Measurements from ENCODE around the gene BMP7. TPM values are rescaled to one million over a fixed set of nuclear protein-coding genes. Genes with fewer than 3 reads are reported as not detected.

Gene BMP7
- total and polyA plus RNA-seq, 2 donors (not counting 3 experiments of a cell fraction or from before 2014, with no cell fraction given) = not detected

DNA sequence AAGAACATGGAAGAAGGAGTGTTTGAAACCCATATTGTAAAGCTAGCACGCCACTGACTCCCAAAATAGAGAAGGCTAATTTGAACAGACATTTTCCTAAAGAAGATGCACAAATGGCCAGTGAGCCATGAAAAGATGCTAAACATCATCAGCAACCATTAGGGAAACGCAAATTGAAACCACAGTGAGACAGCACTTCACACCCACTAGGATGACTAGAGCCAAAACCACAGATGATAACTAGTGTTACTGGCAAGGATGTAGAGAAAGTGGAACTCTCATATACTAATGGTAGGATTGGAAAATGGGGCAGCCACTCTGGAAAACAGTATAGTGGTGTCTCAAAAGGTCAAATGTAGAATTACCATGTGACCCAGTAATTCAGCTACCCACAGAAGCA is 58.2 kb downstream of the BMP7 start:
- Histone ChIP-seq H4K20me1 (replicated peaks; ENCODE audit: control insufficient read depth, extremely low read depth, insufficient read depth, low read length) (no peaks in the 10 kb centered on the region), H3K79me2 (ENCODE audit: control insufficient read depth, insufficient read depth, low read length) (no peaks in the 10 kb centered on the region), H3K9ac (replicated peaks; ENCODE audit: extremely low read depth, insufficient read depth, low read length) (no peak overlapping the region), H3K9me1 (replicated peaks; ENCODE audit: control insufficient read depth, extremely low read depth, insufficient read depth, low read length) (no peaks in the 10 kb centered on the region), H2AFZ (ENCODE audit: low read depth, low read length) (no peak overlapping the region), H3K4me1 (ENCODE audit: control insufficient read depth, extremely low read depth, insufficient read depth, low read length) (no peaks in the 10 kb centered on the region), H3K9me3 (replicated peaks; ENCODE audit: control insufficient read depth, insufficient read depth, low read length) (no peaks in the 10 kb centered on the region), H3K27me3 (ENCODE audit: control insufficient read depth in 2 of 2, insufficient read depth in 2 of 2, low read length in 2 of 2) (no peaks in the 10 kb centered on the region), H3K36me3 (ENCODE audit: control insufficient read depth in 2 of 2, extremely low read depth in 1 of 2, insufficient read depth in 2 of 2, low read length in 2 of 2) (no peaks in the 10 kb centered on the region), H3K27ac (ENCODE audit: insufficient read depth, low read depth, low read length) (no peak overlapping the region), H3K4me3 (replicated peaks in 1 of 3; ENCODE audit: insufficient read depth in 1 of 3, low read depth in 1 of 3, low read length in 3 of 3) (no peak overlapping the region), H3K4me2 (ENCODE audit: insufficient read depth, low read length) (no peak overlapping the region)
- POLR2A ChIA-PET = no interaction called here
- dilution Hi-C loops (cut with MboI; ENCODE audit: extremely low pct_ligation_motif_present, low sequenced_read_pairs) (no loop called here), intact Hi-C loops (cut with micrococcal nuclease) (no loop called here)
- CTCF ChIA-PET = no interaction called here
- TF ChIP-seq CTCF (IDR thresholded peaks at IDR 0.05; ENCODE audit: extremely low read depth in 1 of 2, insufficient read depth in 1 of 2, low read depth in 1 of 2, low read length in 2 of 2) (no peak), EZH2 (IDR thresholded peaks at IDR 0.05; ENCODE audit: borderline replicate concordance, low read depth, low read length, severe bottlenecking) (no peak), POLR2AphosphoS5 (IDR thresholded peaks at IDR 0.05; ENCODE audit: insufficient read depth, low read depth, low read length) (no peak), GATA2 (IDR thresholded peaks at IDR 0.05; ENCODE audit: insufficient read depth, insufficient read length, low read depth, low read length) (no peak), POLR2A (IDR thresholded peaks at IDR 0.05; ENCODE audit: low read depth, low read length) (no peak), MYC (IDR thresholded peaks at IDR 0.05; ENCODE audit: low read depth, low read length) (no peak), JUN (IDR thresholded peaks at IDR 0.05; ENCODE audit: borderline replicate concordance, insufficient read depth, insufficient read length, low read depth) (no peak), FOS (IDR thresholded peaks at IDR 0.05; ENCODE audit: borderline replicate concordance, insufficient read depth, low read length) (no peak)
- TF ChIP-seq, protein P1, sequence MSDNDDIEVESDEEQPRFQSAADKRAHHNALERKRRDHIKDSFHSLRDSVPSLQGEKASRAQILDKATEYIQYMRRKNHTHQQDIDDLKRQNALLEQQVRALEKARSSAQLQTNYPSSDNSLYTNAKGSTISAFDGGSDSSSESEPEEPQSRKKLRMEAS (IDR thresholded peaks at IDR 0.05; ENCODE audit: insufficient read depth, insufficient read length) = no peak
- FAIRE-seq (no peak), DNase-seq (ENCODE audit: low read depth, low spot score) (no peak)
- BruUV-seq (replicated peaks) = no TSS peak

All from endothelial cell of umbilical vein (primary cell).